ENCODE measurements around the gene ZBTB12. TPM values are rescaled to one million over a fixed set of nuclear protein-coding genes. Genes with fewer than 3 reads are reported as not detected.

ZBTB12 gene
- total and polyA plus RNA-seq, 2 of the 13 experiments (the other 11 are each of a cell fraction or from before 2014, with no cell fraction given): 4.8 to 6.0 TPM

- Histone ChIP-seq H3K4me2 (ENCODE audit: low read depth, low read length) (peak overlapping the region; percentile 98; the same call in 1 of the 2 replicates), H4K20me1 (ENCODE audit: insufficient read depth, low read length) (no peaks in the 10 kb centered on the region), H3K9me3 (ENCODE audit: low read length) (no peaks in the 10 kb centered on the region), H3K4me1 (ENCODE audit: insufficient read depth, low read length) (peaks cover 51% of the 10 kb centered on the region), H3K36me3 (replicated peaks in 1 of 2; ENCODE audit: control insufficient read depth in 1 of 2, insufficient read depth in 2 of 2, low read length in 2 of 2) (peaks cover 6 to 8% of the 10 kb centered on the region in 2 experiments; a peak in 4 of 5 replicates), H3K79me2 (ENCODE audit: insufficient read depth, low read length) (peaks cover 26% of the 10 kb centered on the region), H2AFZ (ENCODE audit: low read length) (no peak overlapping the region), H3K9ac (ENCODE audit: insufficient read depth, low read depth, low read length) (no peak overlapping the region; the same call in 1 of the 2 replicates), H3K4me3 (replicated peaks in 1 of 3; ENCODE audit: insufficient read depth in 1 of 3, low read depth in 2 of 3, low read length in 3 of 3) (no peak overlapping the region), H3K27ac (ENCODE audit: extremely low read length, insufficient read depth, low read length) (no peak overlapping the region), H3K27me3 (ENCODE audit: control insufficient read depth in 1 of 2, insufficient read depth in 2 of 2, low read length in 2 of 2) (peaks cover 0 to 7% of the 10 kb centered on the region in 2 experiments; a peak in 1 of 5 replicates)
- intact Hi-C loops (cut with micrococcal nuclease; ENCODE audit: unreplicated experiment): loop anchor here (5.0 kb wide), 1 partner anchor 67 kb away; no protein-coding TSS in a partner anchor
- DNase-seq (ENCODE audit: low spot score) (no peak), FAIRE-seq (no peak), ATAC-seq (no peak)
- in situ Hi-C loops (cut with HindIII; ENCODE audit: extremely low pct_ligation_motif_present, low pct_unique_long_range_greater_than_20kb): no loop called here
- POLR2A ChIA-PET: interaction anchor here (0.6 to 5.6 kb wide), 8 partner anchors 8 to 1072 kb away, joined by 3 to 41 read pairs (median 11); partner anchors contain the start of genes C6orf47, CFB, HSPA1B and NEU1
- TF ChIP-seq POLR2A (IDR thresholded peaks at IDR 0.05; ENCODE audit: insufficient read depth in 1 of 2, low read depth in 2 of 2, low read length in 2 of 2) (0 out of 4 replicates have a peak, but pooled peaks of 1 of the 2 experiments have one; percentile 6), SNAPC5 (CRISPR knock-in tag; IDR thresholded peaks at IDR 0.05; ENCODE audit: borderline replicate concordance) (no peak), ZBTB40 (IDR thresholded peaks at IDR 0.05) (no peak), ZBTB40 (CRISPR knock-in tag; IDR thresholded peaks at IDR 0.05) (no peak)
- BruUV-seq (replicated peaks): no TSS peak
- 97% methylated on average over 5 of the region's 5 CpGs for WGBS (ENCODE audit: low lambda C conversion rate)
- CTCF ChIA-PET (ENCODE audit: low intra/inter-chr PET ratio, low total read pairs): no interaction called here
Measured at GRCh38 chr6:31899215-31899614, 2.7 kb downstream of the ZBTB12 start.

Data from HepG2 (cell line).